ENCODE measurements around the gene OSBP2.

Gene OSBP2

GRCh38 chr22:30813936-30814335 is 119.3 kb downstream of the OSBP2 start:
- DNase-seq: no peak

DNA sequence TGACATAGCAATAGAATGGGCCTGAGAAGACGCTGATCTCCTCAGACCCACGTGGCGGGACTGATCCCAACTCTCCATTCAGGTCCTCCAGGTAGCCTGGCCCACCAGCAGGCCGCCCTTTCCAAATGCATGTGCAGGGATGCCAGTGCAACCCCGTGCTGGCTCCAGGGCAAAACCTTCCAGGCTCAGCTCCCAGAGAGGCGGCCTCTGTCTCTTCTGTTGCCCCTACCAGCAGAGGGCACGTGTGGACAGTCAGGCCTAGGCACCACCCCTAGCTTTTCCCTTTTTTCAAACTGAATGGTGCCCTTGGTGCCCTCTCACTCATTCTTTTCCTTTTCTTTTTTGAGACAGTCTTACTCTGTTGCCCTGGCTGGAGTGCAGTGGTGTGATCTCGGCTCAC is 121.7 kb downstream of the OSBP2 start:
- DNase-seq: no peak

DNA sequence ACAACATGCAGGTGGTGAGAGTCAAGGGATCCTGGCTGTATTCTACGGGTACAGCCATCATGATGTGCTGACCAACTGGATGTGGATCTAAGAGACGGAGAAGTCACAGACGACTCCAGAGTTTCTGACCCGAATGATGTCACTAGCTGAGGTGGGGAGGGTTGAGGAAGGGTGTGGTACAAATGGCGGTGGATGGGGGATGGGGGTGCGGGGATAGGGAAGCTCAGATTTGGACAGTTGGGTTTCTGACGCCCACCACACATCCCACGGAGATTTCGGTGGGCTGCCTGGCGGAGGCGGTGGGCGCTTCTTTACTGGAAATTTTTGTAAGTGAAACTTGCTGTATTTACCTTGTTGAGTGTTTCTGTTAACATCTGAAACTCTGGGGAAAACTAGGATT is 126.7 kb downstream of the OSBP2 start:
- DNase-seq: no peak

- no peak for DNase-seq
These were observed 127.2 kb downstream of the OSBP2 start for GRCh38 chr22:30821863-30822215.

- no peak for DNase-seq
These were observed 127.7 kb downstream of the OSBP2 start for GRCh38 chr22:30822216-30823014.

- no peak for DNase-seq
These were observed 128.3 kb downstream of the OSBP2 start for GRCh38 chr22:30823015-30823370.

- no peak for DNase-seq
These were observed 129.4 kb downstream of the OSBP2 start for GRCh38 chr22:30824096-30824495.

DNA sequence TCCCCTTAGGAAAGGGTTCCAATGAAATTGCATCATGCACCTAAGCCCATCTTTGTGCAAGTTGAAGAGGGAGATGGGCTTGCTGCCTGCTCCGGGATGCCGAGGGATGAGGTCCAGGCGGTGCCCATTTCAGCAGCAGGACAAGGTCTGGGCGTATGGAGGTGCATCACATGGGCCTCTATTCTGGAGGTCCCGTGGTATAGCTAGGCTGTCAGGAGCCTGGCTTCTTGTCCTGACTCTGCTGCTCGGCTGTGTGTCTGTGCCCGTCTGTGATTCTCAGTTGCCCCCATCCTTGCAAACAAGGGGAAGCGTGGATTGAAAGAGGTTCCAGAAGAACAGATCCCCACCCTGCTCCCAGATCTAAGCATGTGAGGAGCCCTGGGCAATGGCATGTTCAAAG is 130.0 kb downstream of the OSBP2 start:
- no peak for DNase-seq

GRCh38 chr22:30825711-30826505 is 131.2 kb downstream of the OSBP2 start:
- DNase-seq: no peak

DNA sequence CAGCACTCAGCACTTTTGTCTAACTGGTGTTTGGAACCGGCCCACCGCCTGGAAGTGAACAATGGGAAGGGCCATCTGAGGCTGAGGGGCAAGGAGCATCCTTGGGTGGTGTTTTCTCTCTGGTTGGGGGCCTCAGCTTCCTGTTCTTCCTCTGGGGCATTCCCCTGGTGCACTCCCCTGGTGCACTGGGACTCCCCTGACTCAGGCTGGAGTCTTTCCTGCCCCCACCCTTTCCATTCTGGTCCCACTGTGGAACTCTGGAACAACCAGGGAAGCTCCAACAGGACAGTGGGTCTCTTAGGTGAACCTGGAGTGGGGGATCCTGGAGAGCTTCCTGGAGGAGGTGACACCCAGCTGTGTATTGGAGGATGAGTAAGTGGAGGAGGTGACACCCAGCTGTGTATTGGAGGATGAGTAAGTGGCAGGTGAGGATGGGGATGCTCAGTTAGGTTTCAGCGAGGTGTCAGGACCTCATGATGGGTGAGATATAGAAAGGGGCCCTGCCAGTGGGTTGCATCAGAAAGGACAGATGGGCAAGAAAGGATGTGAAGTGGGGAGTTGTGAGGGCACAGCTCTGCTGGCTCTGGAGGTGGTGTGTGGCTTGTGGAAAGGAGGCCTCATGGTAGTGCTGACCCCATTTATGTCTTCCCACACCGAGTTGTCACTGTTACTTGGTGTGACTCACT is 132.1 kb downstream of the OSBP2 start:
- no peak for DNase-seq

DNA sequence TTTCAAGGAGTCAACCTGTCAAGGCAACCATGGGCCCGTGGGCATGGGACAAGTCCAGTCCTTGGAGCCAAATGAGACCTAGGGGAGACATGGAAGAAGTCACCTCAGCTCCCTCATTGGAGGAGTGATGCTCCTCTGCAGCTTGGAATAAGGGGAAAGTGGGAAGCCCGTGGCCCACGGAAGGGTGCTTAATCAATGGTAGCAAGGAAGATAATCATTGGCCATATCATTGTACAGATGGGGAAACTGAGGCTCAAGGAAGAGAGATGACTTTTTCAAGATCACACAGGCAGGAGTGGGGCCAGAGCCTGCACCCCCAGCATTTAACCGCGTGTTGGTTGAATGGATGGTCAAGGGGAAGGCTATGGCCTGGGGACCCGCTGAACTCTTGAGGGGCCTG is 133.0 kb downstream of the OSBP2 start:
- DNase-seq: no peak

GRCh38 chr22:30828187-30829155 is 133.8 kb downstream of the OSBP2 start:
- no peak for DNase-seq

- DNase-seq: no peak
These were observed 135.4 kb downstream of the OSBP2 start for GRCh38 chr22:30829901-30830550.

DNA sequence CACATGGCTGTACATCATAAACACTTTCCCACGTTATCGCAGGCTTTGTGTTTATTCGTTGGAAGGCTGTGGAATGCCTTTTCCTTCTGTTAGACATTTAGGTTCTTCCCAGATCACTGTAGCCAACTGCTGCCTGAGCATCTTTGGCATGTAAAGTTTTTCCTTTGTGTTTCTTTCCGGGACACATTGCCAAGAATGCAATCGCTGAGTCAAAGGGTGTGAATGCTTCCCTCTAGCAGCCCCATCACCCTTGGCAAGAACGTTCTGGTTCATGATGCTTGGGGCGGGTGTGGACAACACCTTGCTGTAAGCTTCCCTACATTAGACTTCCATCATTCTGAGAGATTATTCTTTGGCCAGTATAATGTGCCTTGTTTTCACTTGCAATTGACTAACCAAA is 136.2 kb downstream of the OSBP2 start:
- DNase-seq: no peak

GRCh38 chr22:30832407-30832987 is 137.8 kb downstream of the OSBP2 start:
- DNase-seq: no peak

- no peak for DNase-seq
These were observed 138.6 kb downstream of the OSBP2 start for GRCh38 chr22:30833322-30833721.

GRCh38 chr22:30837531-30837930 is 142.9 kb downstream of the OSBP2 start:
- DNase-seq: no peak

DNA sequence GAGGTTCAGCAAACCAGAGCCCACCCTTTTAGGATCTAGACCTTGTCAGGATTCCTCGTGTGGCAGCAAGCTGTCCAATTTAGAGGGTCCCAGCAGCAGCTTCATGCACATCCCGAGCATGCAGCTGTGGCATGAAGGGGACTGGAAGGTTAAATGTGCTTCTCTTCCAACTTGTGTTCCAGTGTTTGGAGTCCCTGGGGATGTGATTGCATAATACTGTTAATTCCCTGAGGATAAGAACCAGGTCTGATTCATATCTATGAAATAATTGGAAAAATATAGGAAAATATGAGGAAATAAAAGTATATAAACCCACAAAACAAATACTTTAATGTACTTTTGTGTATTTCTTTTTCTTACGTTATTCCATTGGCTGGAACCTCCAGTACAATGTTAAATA is 143.4 kb downstream of the OSBP2 start:
- DNase-seq: no peak

DNA sequence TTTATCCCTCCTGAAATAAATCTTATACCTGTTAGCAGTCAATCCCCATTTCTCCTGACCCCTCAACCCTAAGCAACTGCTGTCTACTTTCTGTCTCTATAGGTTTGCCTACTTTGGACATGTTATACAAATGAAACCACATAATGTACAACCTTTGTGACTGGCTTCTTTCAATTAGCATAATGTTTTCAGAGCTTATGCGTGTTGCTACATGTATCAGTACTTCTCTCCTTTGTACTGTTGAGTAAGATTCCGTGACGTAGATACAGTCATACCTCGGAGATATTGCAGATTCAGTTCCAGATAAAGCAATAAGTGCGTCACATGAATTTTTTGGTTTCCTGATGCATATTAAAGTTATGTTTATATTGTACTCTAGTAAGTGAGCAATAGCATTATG is 146.6 kb downstream of the OSBP2 start:
- DNase-seq: no peak

GRCh38 chr22:30843245-30843644 is 148.6 kb downstream of the OSBP2 start:
- DNase-seq: no peak

DNA sequence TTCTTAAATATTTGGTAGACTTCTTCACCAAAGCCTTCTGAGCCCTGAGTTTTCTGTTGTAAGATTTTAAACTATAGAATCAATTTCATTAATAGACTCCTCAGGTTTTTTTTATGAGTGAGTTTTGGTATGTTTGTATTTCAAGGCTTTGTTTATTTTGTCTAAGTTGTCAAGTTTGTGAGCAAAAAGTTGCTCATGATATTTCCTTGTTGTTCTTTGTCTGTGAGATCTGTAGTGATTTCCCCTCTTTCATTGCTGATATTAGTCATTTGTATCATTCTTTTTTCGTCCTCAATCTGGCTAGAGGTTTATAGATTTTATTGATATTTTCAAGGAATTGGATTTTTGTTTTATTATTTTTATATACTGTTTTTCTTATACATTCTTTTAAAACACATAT is 152.9 kb downstream of the OSBP2 start:
- DNase-seq: no peak

GRCh38 chr22:30855266-30855665 is 160.6 kb downstream of the OSBP2 start:
- DNase-seq: no peak

Measured in activated naive CD4-positive, alpha-beta T cell (primary cell).